ENCODE results near the gene DEPDC5.
"Not testable (repeated sequence)": the region's sequence is repeated elsewhere in the genome, so short reads cannot be mapped to it uniquely, and the experiment has no call there.

Gene DEPDC5

GRCh38 chr22:31815383-31815814 lies 61.6 kb downstream of the DEPDC5 start:
- DNase-seq: not testable (repeated sequence)

- no peak for DNase-seq
Measured at GRCh38 chr22:31816750-31817149, 62.9 kb downstream of the DEPDC5 start.

GRCh38 chr22:31818481-31819392 lies 64.9 kb downstream of the DEPDC5 start:
- no peak for DNase-seq

GRCh38 chr22:31820655-31821054 lies 66.8 kb downstream of the DEPDC5 start:
- DNase-seq: no peak

- no peak for DNase-seq
Measured at GRCh38 chr22:31821572-31821971, 67.8 kb downstream of the DEPDC5 start.

- no peak for DNase-seq
Measured at GRCh38 chr22:31822523-31822922, 68.7 kb downstream of the DEPDC5 start.

GRCh38 chr22:31825513-31825912 lies 71.7 kb downstream of the DEPDC5 start:
- DNase-seq: no peak

GRCh38 chr22:31826443-31826842 lies 72.6 kb downstream of the DEPDC5 start:
- DNase-seq: peak; percentile 16 to 41

- DNase-seq: no peak
Measured at GRCh38 chr22:31828739-31829138, 74.9 kb downstream of the DEPDC5 start.

GRCh38 chr22:31829505-31829904 lies 75.7 kb downstream of the DEPDC5 start:
- DNase-seq: no peak

GRCh38 chr22:31830721-31831070 lies 76.9 kb downstream of the DEPDC5 start:
- no peak for DNase-seq

- no peak for DNase-seq
Measured at GRCh38 chr22:31833930-31834329, 80.1 kb downstream of the DEPDC5 start.

- DNase-seq: no peak
Measured at GRCh38 chr22:31836010-31836409, 82.2 kb downstream of the DEPDC5 start.

- no peak for DNase-seq
Measured at GRCh38 chr22:31838917-31839316, 85.1 kb downstream of the DEPDC5 start.

- DNase-seq: no peak
Measured at GRCh38 chr22:31839986-31840385, 86.2 kb downstream of the DEPDC5 start.

- DNase-seq: no peak
Measured at GRCh38 chr22:31840585-31840984, 86.8 kb downstream of the DEPDC5 start.

- peak in 1 of 2 donors; percentile 12 for DNase-seq
Measured at GRCh38 chr22:31841078-31841827, 87.4 kb downstream of the DEPDC5 start.

GRCh38 chr22:31843526-31843925 lies 89.7 kb downstream of the DEPDC5 start:
- DNase-seq: no peak

GRCh38 chr22:31844941-31845340 lies 91.1 kb downstream of the DEPDC5 start:
- DNase-seq: no peak

GRCh38 chr22:31846161-31847115 lies 92.6 kb downstream of the DEPDC5 start:
- no peak for DNase-seq

- DNase-seq: no peak
Measured at GRCh38 chr22:31848411-31848810, 94.6 kb downstream of the DEPDC5 start.

GRCh38 chr22:31850135-31850534 lies 96.3 kb downstream of the DEPDC5 start:
- DNase-seq: no peak

Data from hippocampal formation (tissue), 2 donors.